ENCODE results near the gene RNASE4. TPM values are rescaled to one million over a fixed set of nuclear protein-coding genes. Genes with fewer than 3 reads are reported as not detected.

Gene RNASE4
- total RNA-seq, 4 donors from 2014 or later: 90.9 to 193 (median 118) TPM

- H3K36me3 ChIP-seq: no peaks in the 10 kb centered on the region
- peaks cover 0 to 10% (median 7%) of the 10 kb centered on the region in 4 donors for H3K4me1 ChIP-seq
- H3K27ac ChIP-seq: no peak overlapping the region
- peaks cover 0 to 22% of the 10 kb centered on the region in 2 donors for H3K27me3 ChIP-seq
- TF ChIP-seq CTCF (IDR thresholded peaks at IDR 0.05) (no peak), POLR2A (IDR thresholded peaks at IDR 0.05) (no peak), EP300 (IDR thresholded peaks at IDR 0.05) (no peak)
- no peaks in the 10 kb centered on the region for H3K9me3 ChIP-seq
- no peak for DNase-seq (ENCODE audit: low spot score in 2 of 2)
- no peak overlapping the region for H3K4me3 ChIP-seq
- 76 to 79% methylated on average over 2 of the region's 2 CpGs for WGBS, 2 donors
Measured at GRCh38 chr14:20667957-20668356, 16.4 kb upstream of the RNASE4 start.

- Histone ChIP-seq H3K4me1 (peaks cover 0 to under 1% (median 0%) of the 10 kb centered on the region in 4 donors), H3K4me3 (no peak overlapping the region), H3K9me3 (no peaks in the 10 kb centered on the region), H3K36me3 (no peaks in the 10 kb centered on the region), H3K27ac (no peak overlapping the region), H3K27me3 (peaks cover 0 to 21% of the 10 kb centered on the region in 2 donors)
- TF ChIP-seq POLR2A (IDR thresholded peaks at IDR 0.05): no peak
- no peak for TF ChIP-seq CTCF (IDR thresholded peaks at IDR 0.05)
- TF ChIP-seq EP300 (IDR thresholded peaks at IDR 0.05): no peak
- WGBS, 2 donors: 78 to 91% methylated on average over 2 of the region's 2 CpGs
- no peak for DNase-seq (ENCODE audit: low spot score in 2 of 2)
Measured at GRCh38 chr14:20668969-20669368, 15.4 kb upstream of the RNASE4 start.

- TF ChIP-seq POLR2A (IDR thresholded peaks at IDR 0.05): no peak
- TF ChIP-seq CTCF (IDR thresholded peaks at IDR 0.05): no peak
- no peak for TF ChIP-seq EP300 (IDR thresholded peaks at IDR 0.05)
- Histone ChIP-seq H3K4me3 (no peak overlapping the region), H3K27ac (no peak overlapping the region), H3K4me1 (no peaks in the 10 kb centered on the region), H3K36me3 (no peaks in the 10 kb centered on the region), H3K9me3 (no peaks in the 10 kb centered on the region), H3K27me3 (peaks cover 0 to 10% of the 10 kb centered on the region in 2 donors)
- no peak for DNase-seq (ENCODE audit: low spot score in 2 of 2)
- 75 to 80% methylated on average over 4 of the region's 4 CpGs for WGBS, 2 donors
Measured at GRCh38 chr14:20671597-20672283, 12.6 kb upstream of the RNASE4 start.

- no peak for TF ChIP-seq CTCF (IDR thresholded peaks at IDR 0.05)
- TF ChIP-seq EP300 (IDR thresholded peaks at IDR 0.05): no peak
- TF ChIP-seq POLR2A (IDR thresholded peaks at IDR 0.05): no peak
- no peaks in the 10 kb centered on the region for H3K36me3 ChIP-seq
- H3K4me1 ChIP-seq: peaks cover 0 to 7% (median 4%) of the 10 kb centered on the region in 4 donors
- peaks cover 0 to 10% of the 10 kb centered on the region in 2 donors for H3K27me3 ChIP-seq
- no peaks in the 10 kb centered on the region for H3K9me3 ChIP-seq
- no peak overlapping the region for H3K27ac ChIP-seq
- WGBS, 2 donors: 46 to 83% methylated on average over 2 of the region's 2 CpGs
- DNase-seq (ENCODE audit: low spot score in 2 of 2): no peak
- H3K4me3 ChIP-seq: no peak overlapping the region
Measured at GRCh38 chr14:20675669-20676068, 8.7 kb upstream of the RNASE4 start.

GRCh38 chr14:20676072-20676471 lies 8.3 kb upstream of the RNASE4 start:
- no peaks in the 10 kb centered on the region for H3K9me3 ChIP-seq
- H3K4me3 ChIP-seq: no peak overlapping the region
- 73 to 96% methylated on average over 2 of the region's 2 CpGs for WGBS, 2 donors
- TF ChIP-seq CTCF (IDR thresholded peaks at IDR 0.05) (no peak), EP300 (IDR thresholded peaks at IDR 0.05) (no peak), POLR2A (IDR thresholded peaks at IDR 0.05) (no peak)
- no peak overlapping the region for H3K27ac ChIP-seq
- H3K36me3 ChIP-seq: no peaks in the 10 kb centered on the region
- H3K4me1 ChIP-seq: peaks cover 0 to 11% (median 8%) of the 10 kb centered on the region in 4 donors
- DNase-seq (ENCODE audit: low spot score in 2 of 2): no peak
- peaks cover 0 to 10% of the 10 kb centered on the region in 2 donors for H3K27me3 ChIP-seq
